Naive B cell (primary cell): ENCODE data around the gene SPP2. TPM values are rescaled to one million over a fixed set of nuclear protein-coding genes. Genes with fewer than 3 reads are reported as not detected.
A peak's percentile ranks its signal among the peaks of the same experiment; 100 is the strongest.

Source experiments
- ATAC-seq, 2 donors: fragments of 150-1000 bp; cut with Tn5 transposase; 2 replicates each; pipeline ENCODE4 v1.10.0; 2021; ENCODE audit warnings: low read depth in 2 of 2, mild to moderate bottlenecking in 2 of 2, moderate library complexity in 2 of 2
- DNase-seq: peaks from one replicate; pipeline ENCODE4 v3.0.0; 2022
- H3K27ac Mint-ChIP-seq, 6 donors: one replicate each; pipeline ENCODE4 v1.8.0; 2020 to 2022; ENCODE audit warnings: mild to moderate bottlenecking in 6 of 6, mixed read lengths in 6 of 6, moderate library complexity in 5 of 6, inconsistent platforms in 2 of 6
- H3K27me3 Mint-ChIP-seq, 3 donors: one replicate each; pipeline ENCODE4 v1.8.0; 2021 to 2022; ENCODE audit warnings: mixed read lengths in 3 of 3, mild to moderate bottlenecking in 1 of 3
- H3K36me3 Mint-ChIP-seq, 2 donors: one replicate each; pipeline ENCODE4 v1.8.0; 2020 to 2022; ENCODE audit warnings: mixed read lengths in 2 of 2, inconsistent platforms in 1 of 2, mild to moderate bottlenecking in 1 of 2
- H3K4me1 Mint-ChIP-seq, 3 donors: one replicate each; pipeline ENCODE4 v1.8.0; 2020 to 2022; ENCODE audit warnings: mixed read lengths in 3 of 3, inconsistent platforms in 1 of 3, mild to moderate bottlenecking in 1 of 3, moderate library complexity in 1 of 3
- H3K4me3 Mint-ChIP-seq, 8 donors: one replicate each; pipeline ENCODE4 v1.8.0; 2020 to 2022; ENCODE audit warnings: mild to moderate bottlenecking in 8 of 8, mixed read lengths in 8 of 8, moderate library complexity in 8 of 8, inconsistent platforms in 2 of 8
- H3K9me3 Mint-ChIP-seq, 7 donors: one replicate each; pipeline ENCODE4 v1.8.0; 2020 to 2022; ENCODE audit warnings: mixed read lengths in 7 of 7, mild to moderate bottlenecking in 5 of 7, inconsistent platforms in 2 of 7, moderate library complexity in 1 of 7
- polyA plus RNA-seq, 6 donors: library from polyadenylated mRNA; unstranded; fragments of 300-500 nt; fragmentation: Illumina TruSeq; gene quantifications; one replicate each; pipeline ENCODE4 v1.2.3, GENCODE V29; 2021; ENCODE audit warnings: low read depth in 6 of 6

Gene SPP2, protein sequence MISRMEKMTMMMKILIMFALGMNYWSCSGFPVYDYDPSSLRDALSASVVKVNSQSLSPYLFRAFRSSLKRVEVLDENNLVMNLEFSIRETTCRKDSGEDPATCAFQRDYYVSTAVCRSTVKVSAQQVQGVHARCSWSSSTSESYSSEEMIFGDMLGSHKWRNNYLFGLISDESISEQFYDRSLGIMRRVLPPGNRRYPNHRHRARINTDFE
- polyA plus RNA-seq: not detected

DNA sequence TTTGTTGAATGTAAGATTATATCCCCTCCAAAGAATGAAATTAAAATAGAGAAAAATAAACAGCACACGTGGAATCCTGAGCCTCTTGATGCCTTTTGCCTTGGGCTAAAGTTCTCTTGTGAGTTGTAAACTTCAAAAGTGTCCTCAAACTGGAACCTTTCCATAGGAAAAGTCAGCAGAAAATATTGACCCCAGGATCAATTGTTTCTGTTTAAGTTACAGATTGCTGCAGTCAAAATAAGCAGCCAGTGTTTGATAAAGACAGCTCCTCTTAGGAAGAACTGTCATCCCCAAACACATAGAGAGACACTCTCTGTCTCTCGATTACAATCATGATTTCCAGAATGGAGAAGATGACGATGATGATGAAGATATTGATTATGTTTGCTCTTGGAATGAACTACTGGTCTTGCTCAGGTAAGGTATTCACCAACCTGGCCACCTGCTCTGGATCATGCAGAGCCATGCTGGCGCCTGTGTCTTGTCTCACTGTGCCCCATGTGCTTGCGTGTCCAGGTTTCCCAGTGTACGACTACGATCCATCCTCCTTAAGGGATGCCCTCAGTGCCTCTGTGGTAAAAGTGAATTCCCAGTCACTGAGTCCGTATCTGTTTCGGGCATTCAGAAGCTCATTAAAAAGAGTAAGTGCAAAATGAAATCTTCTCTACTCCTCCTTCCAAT lies at the start of gene SPP2:
SPP2 (plus strand) TSS at position 248 of the 681 bp plus-strand sequence; CDS start at position 333, 85 bp downstream.
- Mint-ChIP-seq H3K36me3 (no peaks in the 10 kb centered on the region), H3K27me3 (peaks cover 23 to 70% (median 35%) of the 10 kb centered on the region in 3 donors), H3K9me3 (no peaks in the 10 kb centered on the region), H3K4me1 (no peaks in the 10 kb centered on the region), H3K4me3 (no peak within 1 kb of the TSS), H3K27ac (no peak within 1 kb of the TSS)
- DNase-seq (no peak), ATAC-seq (no peak)

DNA sequence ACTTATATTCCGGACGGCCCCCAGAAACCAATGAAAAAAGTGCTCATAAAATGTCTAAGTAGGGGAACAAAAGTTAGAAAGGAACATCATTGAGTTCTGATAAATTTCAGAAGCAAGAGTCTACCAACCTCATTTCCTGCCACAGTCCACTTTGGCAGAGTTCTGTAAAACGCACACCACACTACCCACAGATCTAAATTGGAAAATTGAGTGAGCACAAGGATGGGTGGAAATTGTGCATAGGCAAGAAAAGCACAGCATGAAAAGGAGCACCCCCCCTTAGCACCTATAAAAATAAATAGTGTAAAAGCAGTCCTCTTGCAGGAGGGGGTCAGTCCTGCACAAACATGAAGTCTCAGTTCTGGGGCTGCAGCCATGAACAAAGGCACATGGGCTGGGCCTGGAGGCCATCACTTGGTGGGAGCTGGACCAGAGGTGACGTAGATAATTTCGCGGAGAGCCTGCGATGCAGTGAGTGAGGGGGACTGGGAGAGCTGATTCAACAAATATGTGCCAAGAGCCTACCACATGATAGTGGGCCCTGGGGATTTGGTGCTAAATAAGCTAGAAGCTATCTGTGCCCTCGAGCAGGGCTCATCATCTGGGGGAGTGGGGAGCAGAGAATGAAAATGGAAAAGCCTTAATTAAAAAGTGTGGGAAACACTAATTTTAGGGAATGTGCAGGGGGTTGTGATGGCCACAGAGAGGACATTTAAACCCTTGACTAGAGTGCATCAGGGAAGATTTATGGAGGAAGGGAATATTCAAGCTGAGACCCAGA lies 48.9 kb upstream of the SPP2 start:
- ATAC-seq (no peak), DNase-seq (no peak)
- peaks cover 30 to 45% (median 37%) of the 10 kb centered on the region in 3 donors for H3K27me3 Mint-ChIP-seq
- H3K36me3 Mint-ChIP-seq: no peaks in the 10 kb centered on the region
- H3K9me3 Mint-ChIP-seq: no peaks in the 10 kb centered on the region
- H3K4me1 Mint-ChIP-seq: peaks cover 0 to 1% (median 0%) of the 10 kb centered on the region in 3 donors
- no peak overlapping the region for H3K27ac Mint-ChIP-seq
- no peak overlapping the region for H3K4me3 Mint-ChIP-seq

DNA sequence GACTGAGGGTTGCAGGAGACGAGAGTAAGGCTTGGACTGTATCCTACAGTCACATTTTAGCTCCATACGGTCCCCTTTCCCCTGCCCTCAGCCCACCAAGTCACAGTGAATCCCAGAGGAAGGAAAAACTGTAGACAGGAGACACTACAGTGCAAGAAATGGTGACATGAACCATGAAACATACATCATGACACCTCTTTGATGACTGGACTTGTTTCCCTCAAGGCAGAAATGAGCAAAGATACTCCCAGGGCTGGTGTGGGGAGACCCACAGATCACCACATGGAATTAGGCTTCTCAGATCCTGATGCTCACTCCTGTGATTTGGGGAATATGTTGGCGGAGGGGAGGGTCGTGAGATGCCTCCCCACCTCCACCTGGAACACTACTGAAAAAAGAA lies 48.2 kb upstream of the SPP2 start:
- Mint-ChIP-seq H3K4me3 (no peak overlapping the region), H3K36me3 (no peaks in the 10 kb centered on the region), H3K27me3 (peaks cover 33 to 45% (median 37%) of the 10 kb centered on the region in 3 donors), H3K4me1 (no peaks in the 10 kb centered on the region), H3K27ac (no peak overlapping the region), H3K9me3 (no peaks in the 10 kb centered on the region)
- DNase-seq (no peak), ATAC-seq (no peak)

DNA sequence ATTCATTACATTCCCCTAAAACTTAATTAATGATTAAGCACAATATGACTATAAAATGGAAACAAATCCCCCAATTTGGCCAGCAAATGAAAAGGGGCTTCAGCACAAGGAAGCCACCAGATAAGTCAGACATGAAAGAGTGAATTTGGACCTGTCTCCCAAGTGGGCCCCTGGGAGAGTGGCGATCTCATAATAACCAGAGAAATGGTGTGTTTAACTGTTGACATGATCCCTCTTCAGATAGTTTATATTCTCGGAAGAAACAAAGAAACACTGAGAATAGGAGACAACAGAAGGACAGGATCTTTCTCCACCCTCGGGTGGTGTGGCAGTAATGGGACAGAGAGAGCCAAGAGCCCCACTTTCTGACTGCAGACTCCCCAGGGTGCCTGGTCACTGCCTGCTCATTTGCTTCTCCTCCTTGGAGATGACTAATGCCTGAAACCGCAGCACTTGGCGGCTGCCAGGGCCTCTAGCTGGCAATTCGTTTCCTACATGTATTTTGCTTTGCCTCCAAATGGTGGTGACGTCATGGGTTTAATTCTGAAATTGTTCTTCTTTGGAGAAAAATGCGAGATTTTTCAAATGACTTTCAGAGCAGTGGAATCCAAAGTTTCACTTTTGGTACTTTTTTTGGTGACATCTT lies 46.4 kb upstream of the SPP2 start:
- no peaks in the 10 kb centered on the region for H3K36me3 Mint-ChIP-seq
- H3K27me3 Mint-ChIP-seq: peaks cover 34 to 45% (median 41%) of the 10 kb centered on the region in 3 donors
- H3K9me3 Mint-ChIP-seq: no peaks in the 10 kb centered on the region
- no peaks in the 10 kb centered on the region for H3K4me1 Mint-ChIP-seq
- no peak for DNase-seq
- no peak for ATAC-seq
- no peak overlapping the region for H3K27ac Mint-ChIP-seq
- no peak overlapping the region for H3K4me3 Mint-ChIP-seq

DNA sequence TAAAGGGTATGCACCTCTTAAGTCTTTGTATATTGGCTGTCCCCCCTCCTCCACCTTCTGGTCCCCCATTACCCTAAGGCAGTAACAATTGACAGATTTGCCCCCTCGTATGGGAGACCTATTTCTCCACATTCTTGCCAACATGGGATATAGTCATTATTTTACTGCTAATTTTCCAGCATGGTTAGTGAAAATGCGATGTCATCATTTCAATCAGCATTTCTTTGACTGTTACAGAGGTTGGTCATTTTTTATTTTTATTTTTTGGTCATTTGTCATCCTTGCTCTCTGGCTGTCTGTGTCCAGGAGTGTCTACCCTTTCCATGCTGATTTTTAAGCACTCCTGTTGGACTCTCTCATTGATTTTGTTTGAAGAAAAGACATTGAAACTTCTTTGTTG lies 45.4 kb upstream of the SPP2 start:
- DNase-seq (no peak), ATAC-seq (no peak)
- Mint-ChIP-seq H3K36me3 (no peaks in the 10 kb centered on the region), H3K4me1 (no peaks in the 10 kb centered on the region), H3K9me3 (peaks cover 0 to 2% (median 0%) of the 10 kb centered on the region in 7 donors), H3K27ac (no peak overlapping the region), H3K27me3 (peaks cover 39 to 48% (median 48%) of the 10 kb centered on the region in 3 donors), H3K4me3 (no peak overlapping the region)

DNA sequence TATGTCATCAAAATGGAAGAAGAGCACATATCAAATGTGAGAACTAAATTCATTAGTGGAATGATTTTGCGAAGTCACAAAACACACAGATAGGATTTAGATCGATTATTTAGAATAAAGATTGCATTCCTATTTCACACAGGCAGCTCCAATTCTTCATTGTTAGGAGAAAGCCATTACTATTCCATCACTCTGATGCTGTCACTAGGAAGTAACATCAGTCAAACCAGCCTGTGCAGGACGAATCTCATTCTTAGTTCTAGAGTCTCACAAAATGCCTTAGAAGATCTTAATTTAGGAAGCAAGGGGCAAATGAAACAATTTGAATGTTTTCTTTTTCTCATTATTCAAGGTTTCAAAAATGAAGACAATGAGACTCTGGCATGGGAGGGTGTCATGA lies 44.0 kb upstream of the SPP2 start:
- Mint-ChIP-seq H3K27ac (no peak overlapping the region), H3K27me3 (peaks cover 35 to 47% (median 46%) of the 10 kb centered on the region in 3 donors), H3K9me3 (peaks cover 0 to 2% (median 0%) of the 10 kb centered on the region in 7 donors), H3K4me1 (no peaks in the 10 kb centered on the region), H3K4me3 (no peak overlapping the region), H3K36me3 (no peaks in the 10 kb centered on the region)
- ATAC-seq (no peak), DNase-seq (no peak)

DNA sequence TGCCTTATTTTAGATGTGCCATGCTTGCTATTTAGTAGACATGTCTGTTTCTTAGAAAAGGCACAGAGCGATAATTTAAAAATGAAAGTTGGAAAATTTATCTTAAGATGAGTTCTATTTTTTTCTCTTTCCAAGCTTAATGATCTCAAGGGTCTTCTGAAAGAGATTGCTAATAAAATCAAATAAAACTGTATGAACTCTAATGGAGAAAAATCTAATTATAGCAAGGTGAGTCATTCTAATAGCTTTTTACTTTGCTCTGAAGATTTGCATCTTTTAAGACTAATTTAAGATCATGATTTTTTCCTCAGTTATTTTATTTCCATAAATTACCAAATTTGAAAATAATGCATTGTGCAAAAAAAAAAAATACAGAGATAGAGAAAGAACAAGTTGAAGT lies 36.1 kb upstream of the SPP2 start:
- Mint-ChIP-seq H3K27ac (no peak overlapping the region), H3K4me1 (no peaks in the 10 kb centered on the region), H3K9me3 (peaks cover 0 to 2% (median 0%) of the 10 kb centered on the region in 7 donors), H3K27me3 (peaks cover 28 to 40% (median 37%) of the 10 kb centered on the region in 3 donors), H3K4me3 (no peak overlapping the region), H3K36me3 (no peaks in the 10 kb centered on the region)
- ATAC-seq (no peak), DNase-seq (no peak)

DNA sequence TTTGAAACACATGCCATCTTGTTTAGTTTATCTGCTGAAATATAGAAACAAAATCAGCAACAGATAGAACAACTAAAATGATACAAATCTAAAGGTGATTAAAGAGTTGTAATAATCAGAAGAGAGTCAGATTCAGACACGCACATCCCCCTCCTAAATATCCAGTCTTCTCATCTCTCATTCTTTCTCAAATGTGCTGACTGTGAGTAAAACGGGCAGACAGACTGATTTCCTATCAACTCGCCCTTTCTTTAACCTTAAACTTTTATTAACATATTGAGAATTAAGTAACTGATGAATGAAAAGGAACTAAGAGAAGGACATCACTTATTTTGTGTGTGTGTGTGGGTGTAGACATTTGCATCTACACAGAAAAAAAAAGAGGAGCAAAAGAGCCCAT lies 34.6 kb upstream of the SPP2 start:
- DNase-seq: no peak
- Mint-ChIP-seq H3K4me3 (no peak overlapping the region), H3K27me3 (peaks cover 29 to 43% (median 41%) of the 10 kb centered on the region in 3 donors), H3K36me3 (no peaks in the 10 kb centered on the region), H3K4me1 (no peaks in the 10 kb centered on the region), H3K27ac (no peak overlapping the region), H3K9me3 (peaks cover 0 to under 1% (median 0%) of the 10 kb centered on the region in 7 donors)
- no peak for ATAC-seq

DNA sequence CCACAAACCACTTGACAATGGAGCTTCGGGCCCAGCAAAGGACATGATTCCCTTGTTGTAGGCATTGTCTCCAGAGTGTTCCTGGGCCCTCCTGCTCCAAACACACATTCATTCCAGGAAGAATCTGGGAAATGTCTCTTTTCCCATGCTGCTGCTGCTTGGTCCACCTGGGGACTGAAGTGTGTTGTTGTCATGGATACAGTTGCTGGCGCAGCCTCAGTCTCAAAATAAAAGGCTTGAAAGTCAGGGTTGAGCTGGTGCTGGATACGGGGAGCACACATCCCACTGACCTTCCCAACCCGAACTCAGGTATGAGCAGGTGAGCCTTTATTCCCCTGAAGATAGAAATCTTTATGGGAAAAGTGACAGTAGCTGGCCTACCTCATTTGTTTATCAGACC lies 30.6 kb upstream of the SPP2 start:
- Mint-ChIP-seq H3K27ac (no peak overlapping the region), H3K9me3 (peaks cover 0 to 16% (median 7%) of the 10 kb centered on the region in 7 donors), H3K36me3 (peaks cover 0 to 18% of the 10 kb centered on the region in 2 donors), H3K4me3 (no peak overlapping the region), H3K27me3 (peaks cover 32 to 45% (median 40%) of the 10 kb centered on the region in 3 donors), H3K4me1 (no peaks in the 10 kb centered on the region)
- DNase-seq (no peak), ATAC-seq (no peak)

DNA sequence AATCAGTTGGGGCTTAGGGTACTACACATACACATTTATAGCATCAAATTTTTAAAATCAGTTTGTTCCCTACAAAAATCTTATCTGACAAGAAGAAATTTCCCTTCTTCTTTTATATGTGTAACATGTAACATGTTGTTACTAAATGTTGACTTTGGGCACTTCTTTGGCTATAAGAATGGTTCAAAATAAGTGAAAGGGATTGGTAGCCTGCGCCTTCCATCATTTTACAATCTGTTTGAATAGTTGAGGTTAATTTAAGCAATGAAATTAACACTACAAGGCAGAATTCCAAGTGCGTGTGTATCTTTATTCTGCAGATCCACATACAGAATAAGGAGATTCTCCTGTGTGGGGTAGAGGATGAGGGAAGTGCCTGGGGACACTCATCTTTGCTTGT lies 30.2 kb upstream of the SPP2 start:
- no peak for DNase-seq
- peaks cover 0 to 16% (median 7%) of the 10 kb centered on the region in 7 donors for H3K9me3 Mint-ChIP-seq
- no peak for ATAC-seq
- no peak overlapping the region for H3K4me3 Mint-ChIP-seq
- H3K4me1 Mint-ChIP-seq: peaks cover 0 to 3% (median under 1%) of the 10 kb centered on the region in 3 donors
- no peak overlapping the region for H3K27ac Mint-ChIP-seq
- H3K36me3 Mint-ChIP-seq: peaks cover 0 to 18% of the 10 kb centered on the region in 2 donors
- H3K27me3 Mint-ChIP-seq: peaks cover 32 to 41% (median 37%) of the 10 kb centered on the region in 3 donors

DNA sequence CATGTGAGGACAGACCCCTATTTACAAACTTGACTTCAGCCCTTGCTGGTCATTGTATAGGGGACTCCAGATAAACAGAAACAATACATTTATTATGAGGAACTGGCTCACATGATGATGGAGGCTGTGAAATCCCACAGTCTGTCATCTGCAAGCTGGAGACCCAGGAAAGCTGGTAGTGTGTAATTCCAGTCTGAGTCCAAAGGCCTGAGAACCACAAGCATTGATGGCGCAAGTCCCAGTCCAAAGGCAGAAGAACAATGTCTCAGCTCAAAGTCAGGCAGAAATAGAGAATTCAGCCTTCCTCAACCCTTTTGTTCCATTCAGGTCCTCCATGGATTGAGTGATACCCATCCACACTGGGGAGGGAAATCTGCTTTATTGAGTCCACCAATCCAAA lies 28.1 kb upstream of the SPP2 start:
- no peak for DNase-seq
- no peak overlapping the region for H3K4me3 Mint-ChIP-seq
- peaks cover 30 to 33% (median 32%) of the 10 kb centered on the region in 3 donors for H3K27me3 Mint-ChIP-seq
- peaks cover 0 to 18% of the 10 kb centered on the region in 2 donors for H3K36me3 Mint-ChIP-seq
- H3K27ac Mint-ChIP-seq: peak overlapping the region in 1 of 6 donors; percentile 16
- no peak for ATAC-seq
- H3K4me1 Mint-ChIP-seq: peaks cover 7 to 17% (median 12%) of the 10 kb centered on the region in 3 donors
- H3K9me3 Mint-ChIP-seq: peaks cover 0 to 16% (median 7%) of the 10 kb centered on the region in 7 donors

DNA sequence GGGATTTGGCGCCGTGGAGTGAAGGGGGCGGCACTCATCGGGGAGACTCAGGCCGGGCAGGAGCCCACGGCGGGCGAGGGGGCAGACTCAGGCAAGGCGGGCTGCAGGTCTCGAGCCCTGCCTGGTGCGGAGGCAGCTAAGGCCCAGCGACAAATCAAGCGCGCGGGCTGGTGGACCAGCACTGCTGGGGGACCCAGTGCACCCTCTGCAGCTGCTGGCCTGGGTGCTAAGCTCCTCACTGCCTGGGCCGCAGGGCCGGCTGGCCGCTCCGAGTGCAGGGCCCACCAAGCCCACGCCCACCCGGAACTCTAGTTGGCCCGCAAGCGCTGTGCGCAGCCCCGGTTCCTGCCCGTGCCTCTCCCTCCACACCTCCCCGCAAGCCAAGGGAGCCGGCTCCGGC lies 26.2 kb upstream of the SPP2 start:
- Mint-ChIP-seq H3K4me1 (peaks cover 7 to 19% (median 12%) of the 10 kb centered on the region in 3 donors), H3K27ac (no peak overlapping the region), H3K4me3 (no peak overlapping the region), H3K36me3 (peaks cover 0 to 18% of the 10 kb centered on the region in 2 donors), H3K9me3 (peaks cover 0 to 16% (median 7%) of the 10 kb centered on the region in 7 donors), H3K27me3 (peaks cover 25 to 47% (median 43%) of the 10 kb centered on the region in 3 donors)
- ATAC-seq: no peak
- DNase-seq: no peak

DNA sequence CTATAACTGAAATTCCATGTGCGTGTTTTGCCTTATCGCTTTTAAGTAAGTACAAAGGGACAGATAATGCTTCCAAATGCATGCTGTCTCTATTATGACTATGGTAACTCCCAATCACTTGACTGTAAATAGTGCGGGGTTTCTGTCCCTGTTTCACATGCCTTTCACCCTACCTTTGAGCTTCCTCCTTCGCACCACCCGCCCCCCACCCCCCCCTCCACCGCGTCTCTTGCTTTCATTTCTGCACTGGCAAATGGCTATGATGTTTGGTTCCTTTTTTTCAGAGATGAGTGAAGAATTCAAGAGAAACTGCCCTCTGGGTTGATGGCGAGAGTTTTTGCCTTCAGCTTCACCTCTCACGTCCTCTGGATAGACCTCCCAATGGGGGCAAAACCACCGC lies 25.0 kb upstream of the SPP2 start:
- H3K4me1 Mint-ChIP-seq: peaks cover 7 to 19% (median 12%) of the 10 kb centered on the region in 3 donors
- H3K27me3 Mint-ChIP-seq: peaks cover 24 to 48% (median 40%) of the 10 kb centered on the region in 3 donors
- peaks cover 0 to 18% of the 10 kb centered on the region in 2 donors for H3K36me3 Mint-ChIP-seq
- DNase-seq: peak; percentile 55
- H3K9me3 Mint-ChIP-seq: peaks cover 0 to 16% (median 7%) of the 10 kb centered on the region in 7 donors
- H3K27ac Mint-ChIP-seq: peak overlapping the region in 5 of 6 donors; percentile 32 to 92 (median 77)
- ATAC-seq: peak; percentile 96 to 99
- peak overlapping the region; percentile 71 to 93 (median 84) for H3K4me3 Mint-ChIP-seq
